ENCODE measurements around the gene SLC6A13. TPM values are rescaled to one million over a fixed set of nuclear protein-coding genes. Genes with fewer than 3 reads are reported as not detected.

The SLC6A13 gene
- total and polyA plus RNA-seq, 2 of the 8 experiments (the other 6 are each of a cell fraction or from before 2014, with no cell fraction given): 0.03 TPM; not detected in 1

- H4K91ac ChIP-seq (replicated peaks; ENCODE audit: insufficient read length, low read length): no peak overlapping the region
- H3K27me3 ChIP-seq (replicated peaks in 1 of 4; ENCODE audit: control insufficient read depth in 3 of 4, extremely low read depth in 1 of 4, insufficient read depth in 3 of 4, low read length in 3 of 4): peaks cover 0 to 11% (median 4%) of the 10 kb centered on the region in 4 experiments; a peak in 4 of 7 replicates
- 83% methylated on average over 6 of the region's 7 CpGs; no CpG with 5 or more reads in 1 of the 2 experiments for WGBS, 2 experiments (ENCODE audit: extremely low coverage in 1 of 2, insufficient coverage in 1 of 2, insufficient read length in 1 of 2, insufficient replicate concordance in 2 of 2, low coverage in 1 of 2, low lambda C conversion rate in 2 of 2, missing lambda C conversion rate in 1 of 2)
- TF ChIP-seq E2F6 (IDR thresholded peaks at IDR 0.05) (no peak), MAFK (IDR thresholded peaks at IDR 0.05; ENCODE audit: low read depth, low read length) (no peak), CBX8 (IDR thresholded peaks at IDR 0.05; ENCODE audit: borderline replicate concordance, low read depth, low read length) (no peak), SIRT6 (IDR thresholded peaks at IDR 0.05; ENCODE audit: low read length) (no peak), SIN3A (conservative IDR thresholded peaks at IDR 0.05 in 1 of 2, IDR thresholded peaks at IDR 0.05 in 1 of 2; ENCODE audit: low read depth in 1 of 2, low read length in 2 of 2) (no peak), RNF2 (IDR thresholded peaks at IDR 0.05; ENCODE audit: borderline replicate concordance, low read depth, low read length, missing control alignments, poor library complexity, severe bottlenecking) (no peak), CREB1 (IDR thresholded peaks at IDR 0.05) (no peak), CEBPB (IDR thresholded peaks at IDR 0.05; ENCODE audit: low read depth, low read length) (no peak)
Measured at GRCh38 chr12:194276-194675, 68.4 kb downstream of the SLC6A13 start.

More at GRCh38 chr12:194276-194675, 68.4 kb downstream of the SLC6A13 start:
- no peak overlapping the region for H2AFZ ChIP-seq (ENCODE audit: low read length)
- peaks cover 2% of the 10 kb centered on the region; the same call in 1 of the 2 replicates for H3K23me2 ChIP-seq (ENCODE audit: low read depth, low read length)
- no peak overlapping the region for H3K9ac ChIP-seq (replicated peaks in 1 of 4; ENCODE audit: extremely low read depth in 1 of 4, low read depth in 3 of 4, low read length in 3 of 4)
- peaks cover 0 to 2% (median under 1%) of the 10 kb centered on the region in 4 experiments; a peak in 1 of 7 replicates for H3K4me1 ChIP-seq (replicated peaks in 1 of 4; ENCODE audit: control insufficient read depth in 3 of 4, insufficient read depth in 4 of 4, low read length in 3 of 4)
- no peak overlapping the region for H2BK12ac ChIP-seq (ENCODE audit: low read depth, low read length)
- H3K14ac ChIP-seq (ENCODE audit: insufficient read length): no peak overlapping the region
- H3K56ac ChIP-seq (replicated peaks; ENCODE audit: insufficient read length, low read depth, low read length): no peak overlapping the region
- H4K8ac ChIP-seq (ENCODE audit: extremely low read depth, insufficient read depth, low read length): no peak overlapping the region
- no peaks in the 10 kb centered on the region for H3K9me3 ChIP-seq (ENCODE audit: insufficient read depth in 2 of 2, low read depth in 1 of 2, low read length in 1 of 2)
- H4K20me1 ChIP-seq (replicated peaks in 1 of 2; ENCODE audit: control insufficient read depth in 1 of 2, insufficient read depth in 2 of 2, low read length in 2 of 2): no peaks in the 10 kb centered on the region
- H3K79me2 ChIP-seq (ENCODE audit: control insufficient read depth in 1 of 2, insufficient read depth in 2 of 2, low read length in 2 of 2): no peaks in the 10 kb centered on the region
- no peak overlapping the region for H2BK120ac ChIP-seq (replicated peaks; ENCODE audit: low read depth, low read length)
- H3K4me2 ChIP-seq (ENCODE audit: insufficient read depth in 1 of 2, low read depth in 2 of 2, low read length in 2 of 2): no peak overlapping the region
- no peak overlapping the region for H3K18ac ChIP-seq (ENCODE audit: extremely low read depth, low read length)
- no peak overlapping the region for H3K4me3 ChIP-seq (ENCODE audit: extremely low read depth in 1 of 4, insufficient read depth in 2 of 4, low read depth in 3 of 4, low read length in 4 of 4)
- FAIRE-seq: no peak
- ChIA-PET POLR2A (ENCODE audit: partially characterized antibody) (interaction anchor here (1.0 to 1.4 kb wide), 2 partner anchors 9 to 26 kb away, joined by 3 read pairs; no protein-coding TSS in a partner anchor), CTCF (ENCODE audit: partially characterized antibody) (interaction anchor here (0.7 to 1.8 kb wide), 2 partner anchors 13 to 25 kb away, joined by 3 to 11 read pairs; no protein-coding TSS in a partner anchor)
- H2BK15ac ChIP-seq (ENCODE audit: low read length): no peak overlapping the region
- DNase-seq (ENCODE audit: low read depth in 1 of 2, low spot score in 2 of 2): no peak
- H3K23ac ChIP-seq (ENCODE audit: insufficient read length): no peak overlapping the region
- no peaks in the 10 kb centered on the region for H3K79me1 ChIP-seq (ENCODE audit: low read depth, low read length)
- no peak overlapping the region for H2BK5ac ChIP-seq (ENCODE audit: low read depth, low read length)
- H3K36me3 ChIP-seq (ENCODE audit: control insufficient read depth in 2 of 4, insufficient read depth in 4 of 4, low read length in 3 of 4): no peaks in the 10 kb centered on the region
- H4K5ac ChIP-seq (ENCODE audit: insufficient read length, low read depth, low read length): no peak overlapping the region
- no peak overlapping the region for H2BK20ac ChIP-seq (ENCODE audit: low read length)
- no peak overlapping the region for H2AK5ac ChIP-seq (ENCODE audit: low read depth, low read length)
- no peak overlapping the region for H3K27ac ChIP-seq (ENCODE audit: low read depth, low read length)
- H3K4ac ChIP-seq (replicated peaks; ENCODE audit: insufficient read length, low read depth, low read length): no peak overlapping the region
